ENCODE data around the gene CLRN1.

The CLRN1 gene

DNA sequence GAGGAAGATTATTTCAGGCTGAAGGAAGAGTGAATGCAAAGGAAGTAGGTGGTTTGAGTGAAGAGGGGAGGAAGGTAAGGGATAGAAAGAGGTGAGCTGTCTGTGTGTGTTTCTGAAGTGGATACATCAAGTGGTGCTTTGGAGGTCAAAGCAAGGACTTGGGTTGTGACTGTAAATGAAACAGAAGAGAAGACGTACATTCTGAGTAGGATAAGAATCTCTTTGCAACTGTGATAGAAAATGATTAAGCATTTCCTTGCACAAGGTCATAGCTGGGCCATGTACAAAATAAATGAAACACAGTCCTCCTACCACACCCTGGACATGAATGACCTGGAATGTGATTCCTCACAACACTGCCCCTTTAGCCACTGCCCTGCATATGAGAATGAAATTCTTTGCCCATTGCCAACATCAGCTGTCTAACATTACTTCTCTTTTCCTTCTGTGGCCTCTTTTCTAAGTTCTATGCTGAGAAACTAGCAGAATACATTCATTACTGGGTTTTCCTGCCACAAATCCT, 39.0 kb downstream of the CLRN1 start:
- H3K4me2 ChIP-seq (ENCODE audit: low read depth, low read length, poor library complexity, severe bottlenecking) = no peak overlapping the region
- H3K9me3 ChIP-seq (ENCODE audit: insufficient read depth, low read length) = no peaks in the 10 kb centered on the region
- H3F3A ChIP-seq (ENCODE audit: insufficient read depth) = no peaks in the 10 kb centered on the region
- no peaks in the 10 kb centered on the region for H4K20me1 ChIP-seq (ENCODE audit: low read depth, low read length)
- no peak overlapping the region for H3K4me3 ChIP-seq (ENCODE audit: insufficient read depth, low read length, poor library complexity, severe bottlenecking)
- no peak overlapping the region for H3K27ac ChIP-seq (ENCODE audit: low read depth, low read length)
- H3K9ac ChIP-seq (ENCODE audit: low read length) = no peak overlapping the region
- no peak for TF ChIP-seq EZH2phosphoT487 (conservative IDR thresholded peaks at IDR 0.05; ENCODE audit: low read length)
- TF ChIP-seq, protein P1, sequence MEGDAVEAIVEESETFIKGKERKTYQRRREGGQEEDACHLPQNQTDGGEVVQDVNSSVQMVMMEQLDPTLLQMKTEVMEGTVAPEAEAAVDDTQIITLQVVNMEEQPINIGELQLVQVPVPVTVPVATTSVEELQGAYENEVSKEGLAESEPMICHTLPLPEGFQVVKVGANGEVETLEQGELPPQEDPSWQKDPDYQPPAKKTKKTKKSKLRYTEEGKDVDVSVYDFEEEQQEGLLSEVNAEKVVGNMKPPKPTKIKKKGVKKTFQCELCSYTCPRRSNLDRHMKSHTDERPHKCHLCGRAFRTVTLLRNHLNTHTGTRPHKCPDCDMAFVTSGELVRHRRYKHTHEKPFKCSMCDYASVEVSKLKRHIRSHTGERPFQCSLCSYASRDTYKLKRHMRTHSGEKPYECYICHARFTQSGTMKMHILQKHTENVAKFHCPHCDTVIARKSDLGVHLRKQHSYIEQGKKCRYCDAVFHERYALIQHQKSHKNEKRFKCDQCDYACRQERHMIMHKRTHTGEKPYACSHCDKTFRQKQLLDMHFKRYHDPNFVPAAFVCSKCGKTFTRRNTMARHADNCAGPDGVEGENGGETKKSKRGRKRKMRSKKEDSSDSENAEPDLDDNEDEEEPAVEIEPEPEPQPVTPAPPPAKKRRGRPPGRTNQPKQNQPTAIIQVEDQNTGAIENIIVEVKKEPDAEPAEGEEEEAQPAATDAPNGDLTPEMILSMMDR (IDR thresholded peaks at IDR 0.05; ENCODE audit: insufficient read depth, low read length, poor library complexity, severe bottlenecking) = no peak
- no peaks in the 10 kb centered on the region for H3K79me2 ChIP-seq (ENCODE audit: insufficient read depth, low read length)
- H3K9me2 ChIP-seq (replicated peaks; ENCODE audit: insufficient read depth, low read length) = no peaks in the 10 kb centered on the region
- H3K27me3 ChIP-seq (ENCODE audit: low read length) = no peaks in the 10 kb centered on the region
- no peak overlapping the region for H2AFZ ChIP-seq (ENCODE audit: low read depth, low read length, severe bottlenecking)
- no peaks in the 10 kb centered on the region for H3K36me3 ChIP-seq (ENCODE audit: low read length)

DNA sequence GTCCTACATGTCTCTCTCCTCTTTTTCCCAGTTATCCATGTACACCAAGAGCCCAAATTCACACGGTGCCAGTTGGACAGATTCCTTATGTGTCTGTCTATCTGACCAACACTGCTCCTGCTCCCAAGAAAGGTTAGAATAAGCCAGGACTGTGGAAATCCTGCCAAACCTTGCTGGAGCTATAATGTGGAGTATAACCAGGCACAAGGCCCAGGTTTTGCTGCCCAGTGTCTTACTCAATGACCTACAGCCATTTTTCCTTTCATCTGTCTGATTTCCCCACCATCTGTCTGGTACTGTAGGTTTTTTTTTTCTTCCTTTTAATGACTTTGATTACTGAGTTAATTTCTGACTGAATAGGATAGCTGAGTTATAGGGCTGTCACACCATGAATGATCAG, 40.8 kb downstream of the CLRN1 start:
- H3K27me3 ChIP-seq (ENCODE audit: low read length) = no peaks in the 10 kb centered on the region
- TF ChIP-seq EZH2phosphoT487 (conservative IDR thresholded peaks at IDR 0.05; ENCODE audit: low read length) = no peak
- TF ChIP-seq, protein P1 (IDR thresholded peaks at IDR 0.05; ENCODE audit: insufficient read depth, low read length, poor library complexity, severe bottlenecking) = no peak
- H3K9me3 ChIP-seq (ENCODE audit: insufficient read depth, low read length) = no peaks in the 10 kb centered on the region
- no peaks in the 10 kb centered on the region for H3K36me3 ChIP-seq (ENCODE audit: low read length)
- H3K27ac ChIP-seq (ENCODE audit: low read depth, low read length) = no peak overlapping the region
- no peak overlapping the region for H3K4me3 ChIP-seq (ENCODE audit: insufficient read depth, low read length, poor library complexity, severe bottlenecking)
- H3K9ac ChIP-seq (ENCODE audit: low read length) = no peak overlapping the region
- no peaks in the 10 kb centered on the region for H4K20me1 ChIP-seq (ENCODE audit: low read depth, low read length)
- no peak overlapping the region for H3K4me2 ChIP-seq (ENCODE audit: low read depth, low read length, poor library complexity, severe bottlenecking)
- H3K9me2 ChIP-seq (replicated peaks; ENCODE audit: insufficient read depth, low read length) = no peaks in the 10 kb centered on the region
- H2AFZ ChIP-seq (ENCODE audit: low read depth, low read length, severe bottlenecking) = no peak overlapping the region
- H3F3A ChIP-seq (ENCODE audit: insufficient read depth) = no peaks in the 10 kb centered on the region
- H3K79me2 ChIP-seq (ENCODE audit: insufficient read depth, low read length) = no peaks in the 10 kb centered on the region

DNA sequence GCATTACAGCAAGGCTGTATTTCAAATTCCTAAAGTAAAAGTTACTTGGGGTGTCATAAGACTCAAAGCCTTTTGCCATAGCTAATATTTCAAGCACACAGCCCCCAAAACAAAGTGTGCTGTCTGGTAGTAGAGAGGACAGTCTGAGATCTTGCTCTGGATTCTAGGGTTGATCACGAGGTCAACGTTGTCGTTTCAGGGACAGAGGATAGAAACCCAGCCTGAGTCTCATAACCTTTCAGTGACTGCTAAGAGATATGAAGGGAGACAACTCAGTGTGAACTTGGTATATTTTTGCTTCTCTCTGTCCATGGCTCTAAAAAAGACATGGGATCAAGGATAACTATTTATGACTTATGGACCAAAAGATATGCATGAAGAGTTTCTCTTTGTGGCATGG, 41.7 kb downstream of the CLRN1 start:
- no peak for TF ChIP-seq EZH2phosphoT487 (conservative IDR thresholded peaks at IDR 0.05; ENCODE audit: low read length)
- TF ChIP-seq, protein P1 (IDR thresholded peaks at IDR 0.05; ENCODE audit: insufficient read depth, low read length, poor library complexity, severe bottlenecking) = no peak
- Histone ChIP-seq H2AFZ (ENCODE audit: low read depth, low read length, severe bottlenecking) (no peak overlapping the region), H3K36me3 (ENCODE audit: low read length) (no peaks in the 10 kb centered on the region), H3K9ac (ENCODE audit: low read length) (no peak overlapping the region), H3K79me2 (ENCODE audit: insufficient read depth, low read length) (no peaks in the 10 kb centered on the region), H3K27me3 (ENCODE audit: low read length) (no peaks in the 10 kb centered on the region), H4K20me1 (ENCODE audit: low read depth, low read length) (no peaks in the 10 kb centered on the region), H3K27ac (ENCODE audit: low read depth, low read length) (no peak overlapping the region), H3K4me2 (ENCODE audit: low read depth, low read length, poor library complexity, severe bottlenecking) (no peak overlapping the region), H3K9me2 (replicated peaks; ENCODE audit: insufficient read depth, low read length) (no peaks in the 10 kb centered on the region), H3F3A (ENCODE audit: insufficient read depth) (no peaks in the 10 kb centered on the region), H3K9me3 (ENCODE audit: insufficient read depth, low read length) (no peaks in the 10 kb centered on the region), H3K4me3 (ENCODE audit: insufficient read depth, low read length, poor library complexity, severe bottlenecking) (no peak overlapping the region)

All from SU-DHL-6 (cell line).